ENCODE data around the gene EPHB6. TPM values are rescaled to one million over a fixed set of nuclear protein-coding genes. Genes with fewer than 3 reads are reported as not detected.
A peak's percentile ranks its signal among the peaks of the same experiment; 100 is the strongest.

EPHB6 gene
- total RNA-seq, 2 donors from 2014 or later, result 33.2 to 36.9 TPM

DNA sequence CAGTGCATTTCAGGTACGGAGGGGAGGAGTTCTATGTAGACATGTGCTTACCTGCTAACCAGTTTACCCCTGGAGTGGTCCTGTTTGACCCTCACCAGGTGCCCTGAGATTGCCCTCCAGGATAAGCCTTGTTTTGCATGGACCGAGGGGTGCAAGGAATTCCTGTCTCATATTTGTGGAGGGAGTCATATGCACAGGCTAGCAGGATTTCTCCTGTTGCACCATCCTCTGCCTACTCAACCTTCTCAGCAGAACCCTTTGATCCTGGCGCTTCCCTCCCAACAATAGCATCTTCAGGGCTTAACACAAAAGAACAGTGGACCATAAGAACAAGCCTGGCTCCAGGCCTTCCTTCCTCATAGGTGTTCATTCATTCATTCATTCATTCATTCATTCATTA lies 23.4 kb downstream of the EPHB6 start:
- WGBS, 2 experiments (ENCODE audit: insufficient coverage in 1 of 2, insufficient read length in 1 of 2), result 94 to 99% methylated on average over 2 to 3 of the region's 3 CpGs

DNA sequence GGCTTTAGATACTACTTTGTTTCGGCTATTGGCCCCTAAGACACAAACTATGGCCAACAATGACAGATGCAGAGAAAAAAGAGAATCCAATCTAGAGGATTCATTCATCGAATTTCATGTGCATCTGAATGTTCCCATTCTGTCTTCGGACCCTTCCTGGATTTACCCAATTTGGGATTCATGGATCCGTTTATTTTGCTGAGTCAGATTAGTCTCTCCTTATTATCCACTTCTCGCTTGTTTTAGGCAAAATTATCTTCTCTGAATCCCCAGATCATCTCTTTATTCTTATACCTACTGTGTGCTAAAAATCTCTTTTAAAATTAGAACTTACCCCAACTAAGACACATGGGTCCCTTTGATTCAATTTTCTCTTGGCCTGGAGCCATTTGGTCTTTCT lies 24.2 kb downstream of the EPHB6 start:
- Mint-ChIP-seq H3K4me1 (no peaks in the 10 kb centered on the region), H3K36me3 (ENCODE audit: low read depth) (peaks cover 9% of the 10 kb centered on the region), H3K4me3 (no peak overlapping the region), H3K27me3 (ENCODE audit: insufficient read depth) (peaks cover 31% of the 10 kb centered on the region), H3K9me3 (no peaks in the 10 kb centered on the region), H3K27ac (no peak overlapping the region)
- TF ChIP-seq, protein P1, sequence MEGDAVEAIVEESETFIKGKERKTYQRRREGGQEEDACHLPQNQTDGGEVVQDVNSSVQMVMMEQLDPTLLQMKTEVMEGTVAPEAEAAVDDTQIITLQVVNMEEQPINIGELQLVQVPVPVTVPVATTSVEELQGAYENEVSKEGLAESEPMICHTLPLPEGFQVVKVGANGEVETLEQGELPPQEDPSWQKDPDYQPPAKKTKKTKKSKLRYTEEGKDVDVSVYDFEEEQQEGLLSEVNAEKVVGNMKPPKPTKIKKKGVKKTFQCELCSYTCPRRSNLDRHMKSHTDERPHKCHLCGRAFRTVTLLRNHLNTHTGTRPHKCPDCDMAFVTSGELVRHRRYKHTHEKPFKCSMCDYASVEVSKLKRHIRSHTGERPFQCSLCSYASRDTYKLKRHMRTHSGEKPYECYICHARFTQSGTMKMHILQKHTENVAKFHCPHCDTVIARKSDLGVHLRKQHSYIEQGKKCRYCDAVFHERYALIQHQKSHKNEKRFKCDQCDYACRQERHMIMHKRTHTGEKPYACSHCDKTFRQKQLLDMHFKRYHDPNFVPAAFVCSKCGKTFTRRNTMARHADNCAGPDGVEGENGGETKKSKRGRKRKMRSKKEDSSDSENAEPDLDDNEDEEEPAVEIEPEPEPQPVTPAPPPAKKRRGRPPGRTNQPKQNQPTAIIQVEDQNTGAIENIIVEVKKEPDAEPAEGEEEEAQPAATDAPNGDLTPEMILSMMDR (conservative IDR thresholded peaks at IDR 0.05), result no peak
- Histone ChIP-seq H3K27ac (ENCODE audit: low read depth, low read length) (no peak overlapping the region), H3K4me1 (ENCODE audit: control insufficient read depth, insufficient read depth, low read length) (no peaks in the 10 kb centered on the region), H3K27me3 (ENCODE audit: control insufficient read depth, insufficient read depth, low read length, poor library complexity, severe bottlenecking) (peaks cover 5% of the 10 kb centered on the region), H3K9me3 (ENCODE audit: control insufficient read depth, low read length) (no peaks in the 10 kb centered on the region), H3K9ac (ENCODE audit: extremely low read depth, low read length, poor library complexity, severe bottlenecking) (no peak overlapping the region), H3K36me3 (ENCODE audit: control insufficient read depth, insufficient read depth, low read length) (no peaks in the 10 kb centered on the region), H3K4me3 (ENCODE audit: low read length) (no peak overlapping the region)
- DNase-seq, result no peak
- WGBS, 2 experiments (ENCODE audit: insufficient coverage in 1 of 2, insufficient read length in 1 of 2), result 92 to 94% methylated on average over 5 of the region's 5 CpGs

More for the DNA sequence above, 23.4 kb downstream of the EPHB6 start:
- H3K9ac ChIP-seq (ENCODE audit: extremely low read depth, low read length, poor library complexity, severe bottlenecking), result no peak overlapping the region
- Mint-ChIP-seq H3K27me3 (ENCODE audit: insufficient read depth) (peaks cover 29% of the 10 kb centered on the region), H3K4me3 (no peak overlapping the region), H3K27ac (no peak overlapping the region), H3K9me3 (no peaks in the 10 kb centered on the region), H3K36me3 (ENCODE audit: low read depth) (peaks cover 15% of the 10 kb centered on the region), H3K4me1 (no peaks in the 10 kb centered on the region)
- H3K36me3 ChIP-seq (ENCODE audit: control insufficient read depth, insufficient read depth, low read length), result no peaks in the 10 kb centered on the region
- H3K9me3 ChIP-seq (ENCODE audit: control insufficient read depth, low read length), result no peaks in the 10 kb centered on the region
- H3K27ac ChIP-seq (ENCODE audit: low read depth, low read length), result no peak overlapping the region
- H3K4me3 ChIP-seq (ENCODE audit: low read length), result no peak overlapping the region
- DNase-seq, result no peak
- no peaks in the 10 kb centered on the region for H3K4me1 ChIP-seq (ENCODE audit: control insufficient read depth, insufficient read depth, low read length)
- peaks cover 5% of the 10 kb centered on the region for H3K27me3 ChIP-seq (ENCODE audit: control insufficient read depth, insufficient read depth, low read length, poor library complexity, severe bottlenecking)
- TF ChIP-seq, protein P1 (conservative IDR thresholded peaks at IDR 0.05), result no peak

DNA sequence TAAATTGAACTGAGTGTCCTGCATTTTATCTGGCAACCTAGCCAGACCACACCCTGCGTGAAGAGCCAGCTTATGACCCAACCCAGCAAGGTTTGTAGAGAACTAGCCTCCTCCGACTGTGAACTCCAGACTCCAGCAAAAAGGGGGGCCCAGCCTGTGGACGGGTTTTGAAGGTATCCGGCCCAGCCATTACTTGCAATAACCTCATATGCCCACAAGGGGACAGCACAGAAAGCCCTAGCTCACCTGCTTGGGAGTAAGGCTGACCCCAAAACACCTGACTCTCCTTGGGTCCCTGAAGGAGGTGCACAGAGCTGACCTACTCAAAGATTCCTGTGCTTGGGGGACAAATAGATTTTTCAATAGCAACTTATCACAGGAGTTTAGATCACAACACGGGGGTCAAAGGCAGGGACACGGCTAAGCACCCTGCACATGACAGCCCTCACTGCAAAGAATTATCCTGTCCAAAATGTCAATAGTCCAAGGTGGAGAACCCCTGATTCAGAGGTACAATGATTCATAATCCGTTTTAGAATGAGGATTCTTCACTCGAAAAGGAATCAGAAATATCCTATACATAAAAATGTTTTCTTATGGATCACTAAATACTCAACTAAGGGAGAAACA lies 26.1 kb downstream of the EPHB6 start:
- H3K9me3 Mint-ChIP-seq, result no peaks in the 10 kb centered on the region

More for the DNA sequence above, 26.1 kb downstream of the EPHB6 start:
- Histone ChIP-seq H3K27me3 (ENCODE audit: control insufficient read depth, insufficient read depth, low read length, poor library complexity, severe bottlenecking) (peaks cover 5% of the 10 kb centered on the region), H3K4me3 (ENCODE audit: low read length) (no peak overlapping the region), H3K36me3 (ENCODE audit: control insufficient read depth, insufficient read depth, low read length) (no peaks in the 10 kb centered on the region), H3K27ac (ENCODE audit: low read depth, low read length) (no peak overlapping the region), H3K9ac (ENCODE audit: extremely low read depth, low read length, poor library complexity, severe bottlenecking) (no peak overlapping the region), H3K9me3 (ENCODE audit: control insufficient read depth, low read length) (no peaks in the 10 kb centered on the region), H3K4me1 (ENCODE audit: control insufficient read depth, insufficient read depth, low read length) (no peaks in the 10 kb centered on the region)
- 43 to 49% methylated on average over 5 to 7 of the region's 8 CpGs for WGBS, 2 experiments (ENCODE audit: insufficient coverage in 1 of 2, insufficient read length in 1 of 2)
- peak; percentile 89 for DNase-seq
- TF ChIP-seq, protein P1 (conservative IDR thresholded peaks at IDR 0.05), result peak; percentile 90
- no peak overlapping the region for H3K27ac Mint-ChIP-seq
- peaks cover 6% of the 10 kb centered on the region for H3K4me1 Mint-ChIP-seq
- no peaks in the 10 kb centered on the region for H3K36me3 Mint-ChIP-seq (ENCODE audit: low read depth)
- no peak overlapping the region for H3K4me3 Mint-ChIP-seq
- H3K27me3 Mint-ChIP-seq (ENCODE audit: insufficient read depth), result peaks cover 23% of the 10 kb centered on the region

Measured in endodermal cell (in vitro differentiated cells).